LNCAP (cell line): ENCODE results near the gene NUBP1.

Experiments
- TF ChIP-seq, protein P1 (sequence below): fragments of 450-650 bp; IDR thresholded peaks from 2 replicates; pipeline ENCODE4 v1.5.1; 2017; ENCODE audit warnings: mild to moderate bottlenecking

Gene NUBP1

DNA sequence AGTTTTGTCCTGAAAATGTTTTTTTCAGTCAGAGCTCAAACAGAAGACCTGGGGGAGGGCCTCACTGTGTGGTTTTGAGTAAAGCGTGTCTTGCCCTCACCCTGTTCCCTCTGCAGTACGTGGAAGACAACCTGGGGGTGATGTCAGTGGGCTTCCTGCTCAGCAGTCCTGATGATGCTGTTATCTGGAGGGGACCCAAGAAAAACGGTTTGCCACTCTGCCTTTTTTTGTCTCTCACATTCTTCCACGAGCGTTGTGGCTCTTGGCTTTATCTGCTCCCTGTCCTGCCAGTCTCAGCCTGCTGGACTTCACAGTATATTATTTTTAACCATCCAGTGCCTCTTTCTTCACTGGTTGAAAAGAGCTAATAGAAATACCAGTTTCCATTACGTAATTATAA, 12.9 kb downstream of the NUBP1 start:
- TF ChIP-seq, protein P1, sequence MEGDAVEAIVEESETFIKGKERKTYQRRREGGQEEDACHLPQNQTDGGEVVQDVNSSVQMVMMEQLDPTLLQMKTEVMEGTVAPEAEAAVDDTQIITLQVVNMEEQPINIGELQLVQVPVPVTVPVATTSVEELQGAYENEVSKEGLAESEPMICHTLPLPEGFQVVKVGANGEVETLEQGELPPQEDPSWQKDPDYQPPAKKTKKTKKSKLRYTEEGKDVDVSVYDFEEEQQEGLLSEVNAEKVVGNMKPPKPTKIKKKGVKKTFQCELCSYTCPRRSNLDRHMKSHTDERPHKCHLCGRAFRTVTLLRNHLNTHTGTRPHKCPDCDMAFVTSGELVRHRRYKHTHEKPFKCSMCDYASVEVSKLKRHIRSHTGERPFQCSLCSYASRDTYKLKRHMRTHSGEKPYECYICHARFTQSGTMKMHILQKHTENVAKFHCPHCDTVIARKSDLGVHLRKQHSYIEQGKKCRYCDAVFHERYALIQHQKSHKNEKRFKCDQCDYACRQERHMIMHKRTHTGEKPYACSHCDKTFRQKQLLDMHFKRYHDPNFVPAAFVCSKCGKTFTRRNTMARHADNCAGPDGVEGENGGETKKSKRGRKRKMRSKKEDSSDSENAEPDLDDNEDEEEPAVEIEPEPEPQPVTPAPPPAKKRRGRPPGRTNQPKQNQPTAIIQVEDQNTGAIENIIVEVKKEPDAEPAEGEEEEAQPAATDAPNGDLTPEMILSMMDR = no peak

DNA sequence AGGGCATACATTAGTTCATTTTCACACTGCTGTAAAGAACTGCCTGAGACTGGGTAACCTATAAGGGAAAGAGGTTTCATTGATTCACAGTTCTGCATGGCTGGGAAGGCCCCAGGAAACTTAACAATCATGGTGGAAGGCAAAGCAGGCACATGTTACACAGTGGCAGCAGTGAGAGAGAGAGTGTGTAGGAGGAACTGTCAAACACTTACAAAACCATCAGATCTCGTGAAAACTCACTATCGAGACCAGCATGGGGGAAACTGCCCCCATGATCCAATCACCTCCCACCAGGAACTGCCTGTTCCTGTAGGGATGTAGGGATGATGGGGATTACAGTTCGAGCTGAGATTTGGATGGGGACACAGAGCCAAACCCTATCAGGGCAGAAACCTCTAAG, 17.2 kb downstream of the NUBP1 start:
- TF ChIP-seq, protein P1 = no peak

DNA sequence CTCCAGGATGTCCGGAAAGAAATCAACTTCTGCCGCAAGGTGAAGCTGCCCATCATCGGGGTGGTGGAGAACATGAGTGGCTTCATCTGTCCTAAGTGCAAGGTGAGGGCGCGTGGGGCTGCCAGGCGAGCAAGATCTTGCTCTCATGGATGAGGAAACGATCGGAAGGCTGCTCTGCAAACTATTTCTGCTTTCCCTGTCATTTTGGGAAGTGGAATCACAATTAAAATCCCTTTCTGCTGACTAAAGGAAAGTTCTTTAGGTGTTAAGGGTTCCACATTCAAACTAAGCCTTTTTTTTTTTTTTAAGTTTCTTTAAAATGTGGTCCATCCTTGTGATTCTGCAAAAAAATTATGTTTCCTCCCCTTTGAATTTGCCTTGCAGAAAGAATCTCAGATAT, 17.7 kb downstream of the NUBP1 start:
- TF ChIP-seq, protein P1 = no peak

DNA sequence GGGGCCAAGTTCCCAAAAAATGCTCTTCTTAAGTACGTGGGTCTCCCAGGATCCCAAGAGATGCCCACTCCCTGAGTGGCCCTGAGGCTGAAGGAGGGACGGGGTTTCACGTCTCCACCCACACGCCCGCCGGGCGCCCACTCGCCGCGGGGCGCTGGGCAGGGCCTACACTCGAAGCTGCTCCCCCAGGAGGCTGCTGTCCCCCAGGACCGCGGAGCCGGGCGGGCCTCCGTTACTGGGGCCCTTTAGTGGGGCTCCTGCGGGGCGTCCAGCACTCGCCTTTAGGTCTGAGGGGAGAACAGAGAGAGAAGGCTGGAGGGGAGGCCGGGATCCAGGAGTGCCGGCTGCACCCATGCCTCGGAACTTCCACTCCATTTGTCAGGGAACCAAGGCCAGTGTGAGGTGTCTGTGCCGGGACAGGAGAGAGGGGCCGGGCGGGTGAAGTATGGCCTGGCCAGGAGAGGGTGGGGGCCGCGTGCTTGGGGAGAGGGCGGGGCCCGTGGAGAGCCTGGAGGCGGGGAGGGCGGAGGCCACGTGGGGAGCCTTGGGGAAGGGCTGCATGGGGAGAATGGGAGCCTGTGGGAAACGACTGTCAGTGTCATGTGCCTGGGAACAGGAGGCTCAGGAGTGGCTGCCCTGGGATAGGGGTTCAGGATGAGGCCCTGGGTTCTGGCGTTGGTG, 18.8 kb downstream of the NUBP1 start:
- TF ChIP-seq, protein P1 = no peak

DNA sequence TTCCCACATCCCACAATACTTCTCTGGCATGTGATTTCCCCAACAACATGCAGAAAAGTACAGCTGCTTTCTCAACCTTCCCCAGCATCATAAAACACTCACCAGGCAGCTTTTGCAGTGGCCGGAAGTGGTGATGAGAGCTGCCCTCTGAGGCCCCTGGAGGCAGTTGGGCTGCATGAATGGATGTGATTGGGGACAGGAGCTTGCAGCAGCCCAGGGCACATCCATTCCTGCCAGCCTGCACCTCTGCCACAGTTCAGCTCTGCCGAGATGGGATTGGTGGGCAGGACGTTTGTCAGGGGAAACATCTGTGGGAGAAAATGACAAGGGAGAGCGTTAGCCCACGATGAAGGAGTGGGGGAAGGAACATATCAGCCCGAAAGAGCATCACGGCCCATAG, 19.8 kb downstream of the NUBP1 start:
- TF ChIP-seq, protein P1 = no peak

DNA sequence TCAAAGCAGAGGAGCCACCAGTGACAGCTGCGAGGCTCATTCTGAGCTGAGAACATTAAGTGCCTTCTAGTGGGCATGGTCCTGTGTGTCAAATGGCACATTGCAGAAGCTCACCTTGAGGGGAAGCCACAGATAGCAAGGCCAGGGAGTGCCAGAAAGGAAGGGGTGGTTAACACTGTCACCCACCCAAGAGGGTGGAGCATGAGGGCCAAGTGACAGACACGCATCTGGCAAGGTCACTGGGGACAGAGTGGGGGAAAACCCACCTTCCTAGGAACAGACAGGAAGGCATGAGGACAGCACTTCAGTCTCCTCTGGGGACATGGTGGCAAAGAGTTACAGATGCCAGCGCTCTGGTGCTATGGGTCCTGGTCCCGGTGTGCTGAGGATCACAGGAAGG, 22.1 kb downstream of the NUBP1 start:
- TF ChIP-seq, protein P1 = no peak

DNA sequence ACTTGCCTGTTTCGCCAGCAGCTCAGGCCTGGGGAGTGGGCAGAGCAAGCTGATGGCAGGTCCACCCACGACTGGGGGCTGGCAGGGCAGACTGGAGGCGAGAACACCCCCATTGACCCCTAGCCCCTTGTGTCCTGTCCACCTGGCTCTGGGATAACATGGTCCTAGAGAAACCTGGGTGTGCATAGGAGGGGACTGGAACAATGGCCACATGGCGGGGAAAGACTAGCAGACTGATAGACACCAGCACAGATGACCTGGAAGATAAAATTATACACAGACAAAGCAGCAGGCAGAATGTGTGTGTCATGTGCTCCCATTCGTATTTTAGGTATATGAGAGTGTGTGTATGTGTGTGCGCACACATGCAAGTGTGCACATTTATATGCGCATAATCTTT, 23.5 kb downstream of the NUBP1 start:
- TF ChIP-seq, protein P1 = no peak

DNA sequence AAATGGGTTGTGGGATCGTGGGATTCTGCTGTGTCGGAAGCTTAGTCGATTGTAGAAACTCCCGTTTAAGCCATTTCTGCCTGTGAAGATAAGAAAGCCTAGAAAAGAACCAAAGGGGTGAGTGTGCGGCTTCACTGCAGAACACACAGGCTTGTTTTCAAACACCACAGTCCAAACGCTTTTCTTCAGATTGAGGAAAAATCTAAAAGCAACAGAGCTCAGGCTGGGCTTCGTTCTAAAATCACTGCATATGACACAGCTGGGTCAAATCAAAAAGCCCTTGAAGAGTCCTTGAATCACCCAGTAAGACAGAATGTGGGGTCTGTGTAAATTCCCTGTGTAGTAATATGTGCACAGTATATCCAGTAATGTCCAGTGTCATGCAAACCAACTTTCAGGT, 25.7 kb downstream of the NUBP1 start:
- TF ChIP-seq, protein P1 = no peak
